Stimulated activated CD4-positive, alpha-beta T cell treated with anti-CD3 and anti-CD28 coated beads, Interleukin-12 subunit alpha, Interleukin-12 subunit beta, amount 100 ng/mL, for 48 hours (primary cell): Measurements from ENCODE around the gene RBM20.
A peak's percentile ranks its signal among the peaks of the same experiment; 100 is the strongest.
"Not testable (repeated sequence)": the region's sequence is repeated elsewhere in the genome, so short reads cannot be mapped to it uniquely, and the experiment has no call there.

Experiments
- DNase-seq, 3 donors: peaks; one replicate each; pipeline ENCODE4 v3.0.0-alpha.2; 2020; ENCODE audit warnings: low read depth in 2 of 3, low spot score in 1 of 3

RBM20 gene

DNA sequence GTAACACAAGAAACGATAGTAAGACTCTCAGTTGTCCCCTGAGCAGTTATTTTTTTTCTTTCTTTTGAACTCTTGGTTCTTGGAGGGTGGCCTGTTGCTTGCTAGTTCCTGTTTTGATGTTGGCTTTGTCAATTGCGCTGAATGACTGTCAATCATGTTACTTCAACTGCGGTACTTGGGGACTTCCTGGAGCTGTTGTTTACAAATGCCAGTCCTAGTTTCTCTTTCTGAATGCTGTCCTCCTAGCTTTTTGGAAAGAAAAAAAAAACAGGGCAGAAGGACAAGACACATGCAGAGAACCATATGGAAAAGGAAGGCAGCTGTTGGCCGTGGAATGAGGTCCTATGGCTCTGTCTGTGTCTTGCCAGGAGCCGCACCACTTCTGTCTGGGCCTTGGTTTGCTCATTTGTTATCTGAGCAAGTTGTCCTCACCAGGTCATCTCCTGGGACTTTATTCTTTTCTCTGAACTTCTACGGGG lies 220.6 kb downstream of the RBM20 start:
- no peak for DNase-seq

DNA sequence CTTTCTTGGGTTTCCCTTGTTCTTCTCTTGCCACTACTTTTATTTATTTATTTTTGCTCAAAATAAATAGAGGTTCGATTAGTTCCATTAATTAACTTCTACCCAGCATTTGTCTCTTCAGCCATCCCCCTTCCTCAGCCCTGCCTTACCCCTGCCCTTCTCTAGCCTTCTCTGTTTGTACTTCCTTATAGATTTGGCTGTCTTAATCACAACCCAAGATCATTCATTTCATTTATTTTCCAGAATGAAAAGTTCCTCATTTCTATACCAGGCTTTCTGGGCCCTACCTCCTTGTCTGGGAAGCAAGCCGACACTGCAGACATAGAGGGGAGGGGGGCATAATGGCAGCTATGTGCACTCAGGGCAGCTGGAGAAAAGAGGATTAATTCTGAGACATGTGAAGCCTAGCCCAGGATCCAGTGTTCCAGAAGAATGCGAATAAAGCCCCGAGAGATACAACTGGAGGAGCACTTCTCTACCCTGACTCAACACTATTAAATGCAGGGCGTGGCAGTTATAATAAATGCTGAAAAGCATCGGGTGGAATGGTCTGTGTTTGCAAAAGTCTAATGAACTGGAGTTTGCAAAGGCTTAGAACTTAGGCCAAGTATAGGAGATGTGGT lies 221.2 kb downstream of the RBM20 start:
- no peak for DNase-seq

DNA sequence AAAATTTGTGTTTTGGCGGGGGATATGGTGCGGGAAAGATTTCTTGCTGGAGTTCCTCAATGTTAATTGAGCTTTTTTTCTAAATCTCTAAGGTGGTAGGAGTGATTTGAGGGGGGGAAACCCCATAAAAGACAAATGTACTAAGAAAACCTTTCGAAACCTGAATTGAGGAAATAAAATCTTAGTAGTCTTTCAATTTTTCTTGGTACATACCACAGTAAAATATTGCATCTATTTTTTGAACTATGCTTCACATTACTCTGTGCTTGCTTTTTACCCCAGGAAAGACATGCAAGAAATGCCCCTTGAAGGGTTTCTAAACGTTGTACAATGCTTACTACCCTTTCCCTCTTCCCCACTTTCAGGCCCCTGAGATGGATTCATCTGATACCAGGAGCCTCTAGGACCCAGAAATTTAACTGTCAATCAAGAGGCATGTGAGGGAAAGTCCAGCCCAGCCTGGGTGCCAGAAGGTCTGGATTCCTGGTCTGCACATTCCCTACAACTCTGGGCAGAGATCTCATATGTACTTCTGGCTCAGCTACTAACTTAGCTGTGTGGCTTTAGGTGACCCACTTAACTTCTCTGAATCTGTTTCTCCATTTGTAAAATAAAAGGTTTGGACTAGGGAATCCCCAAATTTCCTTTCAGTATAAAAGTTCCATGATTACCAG lies 221.8 kb downstream of the RBM20 start:
- no peak for DNase-seq

DNA sequence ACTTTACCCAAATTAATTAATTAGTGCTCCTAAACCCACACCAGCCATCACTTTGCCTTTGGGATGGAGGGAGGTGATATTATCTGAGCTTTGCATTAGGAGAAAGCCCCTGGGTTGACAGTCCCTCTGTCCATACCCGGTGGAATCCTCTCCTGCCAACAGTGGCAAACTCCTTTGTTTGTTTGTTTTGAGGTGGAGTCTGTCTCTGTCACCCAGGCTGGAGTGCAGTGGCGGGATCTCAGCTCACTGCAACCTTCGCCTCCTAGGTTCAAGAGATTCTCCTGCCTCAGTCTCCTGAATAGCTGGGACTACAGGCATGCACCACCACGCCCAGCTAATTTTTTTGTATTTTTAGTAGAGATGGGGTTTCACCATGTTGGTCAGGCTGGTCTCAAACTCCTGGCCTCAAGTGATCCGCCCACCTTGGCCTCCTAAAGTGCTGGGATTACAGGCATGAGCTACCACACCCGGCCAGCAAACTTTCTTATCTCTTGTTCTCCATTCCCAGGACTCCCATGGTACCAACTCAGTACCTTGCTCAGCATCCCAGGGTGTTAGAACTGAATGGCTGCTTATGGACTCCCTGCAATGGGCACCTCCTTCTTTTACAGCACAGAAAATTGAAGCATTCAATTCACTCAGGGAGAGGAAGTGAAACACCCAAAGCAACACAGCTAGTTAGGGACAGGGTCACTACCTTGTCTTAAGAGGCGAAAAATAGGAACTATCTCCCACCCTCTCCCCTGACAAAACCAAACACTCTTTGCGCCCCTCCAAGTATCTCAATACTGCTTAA lies 223.1 kb downstream of the RBM20 start:
- DNase-seq, result not testable (repeated sequence)

DNA sequence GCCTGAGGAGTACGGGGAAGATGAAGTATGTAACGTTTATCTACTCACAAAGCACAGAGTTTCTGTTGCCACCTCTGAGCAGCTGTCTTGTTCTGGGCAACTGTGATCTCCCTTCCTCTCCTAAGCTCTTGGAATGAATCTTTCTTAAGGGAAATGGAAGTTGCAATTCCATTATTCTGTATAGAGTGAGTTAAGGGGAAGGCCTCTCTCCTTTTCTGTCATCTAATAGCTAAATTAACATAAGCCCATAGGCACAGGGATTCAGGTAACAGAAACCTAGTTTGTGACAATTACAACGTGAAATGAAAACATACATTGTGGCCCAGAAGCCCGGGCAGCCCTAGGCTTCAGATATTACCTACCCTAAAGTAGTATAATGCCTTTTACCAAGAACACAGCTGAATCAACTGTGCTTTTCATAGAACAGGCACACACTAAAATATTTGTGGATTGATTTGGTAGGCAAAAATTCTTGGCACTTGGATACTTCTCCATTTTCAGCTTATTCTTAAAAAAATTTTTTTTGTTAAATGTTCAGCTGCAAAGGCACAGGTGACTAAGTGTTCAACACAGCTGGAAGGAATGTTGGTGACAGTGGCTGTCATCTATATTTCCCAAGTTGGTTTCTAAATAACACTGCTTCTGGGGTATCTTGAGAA lies 223.8 kb downstream of the RBM20 start:
- DNase-seq, result no peak

DNA sequence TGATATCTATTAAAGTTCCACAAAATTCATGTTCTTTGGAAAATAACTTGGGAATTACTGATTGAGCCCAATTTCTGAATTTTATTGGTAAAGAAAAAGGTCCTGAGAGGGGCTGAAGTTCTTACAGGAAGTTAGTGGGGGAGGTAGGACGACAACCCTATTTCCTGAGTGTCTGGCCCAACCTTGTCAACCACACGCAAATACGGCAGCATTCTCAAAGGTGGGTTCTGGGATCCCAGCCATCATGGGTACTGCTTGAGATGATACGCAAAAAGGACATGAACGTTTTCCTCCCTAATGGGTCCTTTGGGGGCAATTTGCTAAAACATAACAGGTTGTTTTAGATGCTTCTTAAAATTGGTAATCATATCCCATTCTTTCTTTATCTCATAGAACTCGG lies 224.8 kb downstream of the RBM20 start:
- DNase-seq, result no peak

DNA sequence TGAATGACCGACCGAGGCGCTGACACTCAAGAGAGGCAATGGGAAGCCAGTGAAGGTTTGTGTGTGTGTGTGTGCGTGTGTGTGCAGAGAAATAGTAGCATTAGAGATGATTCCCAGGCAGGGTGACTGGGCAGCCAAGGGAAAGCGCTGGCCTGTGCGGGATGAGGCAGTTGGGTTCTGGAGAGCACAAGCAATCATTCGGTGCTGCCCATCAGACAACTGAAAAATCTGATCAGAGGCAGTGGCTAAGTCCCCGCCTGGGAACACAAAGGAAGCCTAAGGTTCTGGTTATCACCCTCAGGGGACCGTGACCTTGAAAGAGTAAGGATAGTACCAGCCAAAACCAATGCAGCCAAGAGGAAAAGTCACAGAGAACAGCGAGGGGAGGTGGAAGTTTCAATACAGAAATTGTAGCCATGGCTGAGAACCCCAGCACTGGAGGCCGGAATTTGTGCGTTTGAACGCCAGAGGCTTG lies 226.7 kb downstream of the RBM20 start:
- DNase-seq, result no peak

DNA sequence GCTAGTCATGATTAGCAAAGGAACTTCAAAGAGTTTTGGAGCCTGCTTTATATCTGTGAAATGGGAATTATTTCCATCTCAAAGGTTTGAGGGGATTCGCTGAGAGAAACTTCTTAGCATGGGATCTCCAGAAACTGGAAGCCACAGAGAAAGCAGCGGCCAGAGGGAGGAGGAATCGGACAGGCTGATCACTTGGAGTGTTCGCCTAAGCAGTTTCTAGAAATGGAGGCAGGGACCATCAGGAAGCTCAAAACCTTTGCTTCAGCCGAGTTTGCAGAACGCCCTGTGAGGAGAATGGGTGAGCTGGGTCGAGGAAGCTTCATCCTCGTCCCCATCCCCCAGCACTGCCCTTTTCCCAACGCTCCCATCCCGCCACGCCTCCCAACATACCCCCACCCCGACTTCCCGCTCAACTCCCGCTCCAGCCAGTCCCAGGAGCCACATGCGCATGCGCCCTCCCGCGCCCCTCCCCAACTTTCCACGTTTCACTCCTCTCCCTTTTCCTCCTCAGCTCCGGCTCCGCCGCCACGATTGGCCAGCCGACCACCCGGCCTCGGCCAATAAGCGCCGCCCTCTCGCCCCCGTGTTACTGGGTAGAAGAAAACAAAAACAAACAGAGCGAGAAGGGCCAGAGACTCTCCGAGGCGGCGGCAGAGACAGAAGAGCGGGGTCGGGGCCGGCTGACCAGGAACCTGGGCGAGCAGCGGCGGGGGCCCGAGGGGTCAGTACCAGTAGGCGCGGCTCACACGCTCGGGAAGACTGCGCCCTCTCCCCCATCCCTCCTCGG lies 227.4 kb downstream of the RBM20 start, which contains the start of gene PDCD4:
Gene PDCD4 (plus strand): TSS at position 631 of the 787 bp plus-strand sequence. CDS start 4,100 bp downstream, outside the sequence.
- DNase-seq, result peak; percentile 92 to 95 (median 93)

DNA sequence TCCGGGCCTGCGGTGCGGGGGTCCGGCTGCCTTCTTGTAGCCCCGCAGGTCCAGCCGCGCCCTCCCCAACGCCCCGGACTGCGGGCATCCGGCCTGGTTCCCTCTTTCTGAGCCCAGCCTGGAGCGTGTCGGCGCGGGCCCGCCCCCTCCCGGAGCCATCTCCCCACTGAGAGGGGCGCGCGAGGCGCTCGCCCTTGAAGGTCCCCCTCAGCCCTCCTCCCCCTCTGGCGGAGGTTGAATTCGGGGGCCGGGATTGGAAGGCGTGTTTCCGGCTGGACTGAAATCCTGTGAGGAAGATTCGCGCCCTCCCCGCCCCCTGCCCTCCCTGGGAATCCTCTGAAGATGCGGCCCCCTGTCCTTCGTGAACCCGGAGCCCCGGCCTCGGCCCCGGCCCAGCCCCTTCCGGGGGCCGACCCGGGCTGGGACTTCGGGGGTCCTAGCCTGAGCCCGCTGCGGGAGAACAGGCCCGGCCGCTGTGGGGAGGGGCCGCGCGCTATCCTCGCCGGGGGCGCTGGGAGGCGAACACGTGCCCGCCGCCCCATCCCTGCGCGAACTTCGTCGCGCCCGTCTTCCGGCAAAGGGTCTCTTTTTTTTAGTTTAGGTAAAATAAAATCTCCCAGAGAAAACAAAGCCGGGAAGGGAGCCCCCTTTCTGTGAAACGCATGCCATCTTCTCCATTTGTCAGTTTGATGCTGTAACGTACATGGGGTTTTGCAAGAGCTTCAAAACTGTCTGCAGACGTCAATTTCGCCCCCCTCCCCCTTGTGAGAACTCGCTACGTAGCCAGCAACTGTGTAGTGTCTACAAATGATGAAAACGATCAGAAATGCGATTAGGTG lies 228.2 kb downstream of the RBM20 start:
- DNase-seq, result peak; percentile 65 to 70 (median 66)

DNA sequence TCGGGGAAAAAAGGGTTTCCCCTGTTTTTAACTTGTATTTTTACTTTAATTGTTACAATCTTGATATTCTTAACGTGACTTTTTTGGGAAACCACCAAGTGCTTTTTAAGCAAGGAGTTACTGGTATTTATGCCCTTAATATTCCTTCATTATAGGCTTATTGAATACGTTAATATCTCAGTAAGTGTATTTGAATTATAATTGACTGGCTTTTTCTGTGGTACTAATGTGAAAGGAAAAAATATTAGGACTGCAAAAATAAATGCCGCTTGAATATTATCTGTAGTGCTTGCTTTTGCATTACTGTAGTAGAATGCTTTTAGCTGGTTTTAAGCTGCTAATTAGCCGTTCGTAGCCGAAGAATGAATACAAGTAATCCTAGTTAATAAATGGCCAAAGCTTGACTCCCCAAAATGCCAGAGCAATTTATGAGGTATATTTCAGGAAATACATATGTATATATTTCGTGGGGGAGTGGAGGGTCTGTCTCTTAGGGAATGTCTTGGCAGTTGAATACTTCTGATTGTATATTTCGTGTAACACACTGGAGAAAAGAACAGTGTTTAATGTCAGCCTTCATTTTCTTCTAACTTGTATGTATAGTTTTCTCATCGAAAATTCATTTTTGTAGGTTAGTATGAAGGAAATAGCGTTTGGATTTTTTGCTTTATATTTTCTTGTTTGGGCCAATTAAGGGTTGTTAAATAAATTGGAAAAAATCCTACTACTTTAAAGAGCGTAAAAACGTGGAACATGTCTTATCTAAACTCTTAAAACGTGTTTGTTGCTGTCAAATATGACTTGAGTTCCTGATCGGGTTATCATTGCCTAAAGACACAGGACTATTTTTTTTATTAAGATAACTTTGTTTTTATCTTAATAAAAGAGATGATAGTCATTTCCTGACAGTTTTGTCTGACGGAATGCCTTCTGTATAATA lies 229.1 kb downstream of the RBM20 start:
- DNase-seq, result no peak

DNA sequence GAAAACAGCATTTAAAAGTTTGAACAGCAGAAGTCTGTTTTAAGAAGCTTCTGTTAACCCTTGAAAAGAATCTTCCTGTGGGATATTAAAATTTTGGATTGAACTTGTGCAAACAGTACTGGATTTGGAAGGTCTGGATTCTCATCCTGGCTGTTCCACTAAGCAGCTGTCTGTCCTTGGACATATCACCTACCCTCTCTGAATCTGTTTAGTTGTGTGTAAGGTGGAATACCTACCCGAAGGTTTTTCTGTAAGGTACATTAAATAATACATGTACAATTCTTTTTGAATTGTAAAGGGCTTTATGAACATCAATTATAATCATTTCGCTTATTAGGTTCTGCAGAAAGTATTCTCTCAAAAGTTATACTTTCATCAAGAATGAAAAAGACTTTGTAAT lies 229.8 kb downstream of the RBM20 start:
- DNase-seq, result no peak

DNA sequence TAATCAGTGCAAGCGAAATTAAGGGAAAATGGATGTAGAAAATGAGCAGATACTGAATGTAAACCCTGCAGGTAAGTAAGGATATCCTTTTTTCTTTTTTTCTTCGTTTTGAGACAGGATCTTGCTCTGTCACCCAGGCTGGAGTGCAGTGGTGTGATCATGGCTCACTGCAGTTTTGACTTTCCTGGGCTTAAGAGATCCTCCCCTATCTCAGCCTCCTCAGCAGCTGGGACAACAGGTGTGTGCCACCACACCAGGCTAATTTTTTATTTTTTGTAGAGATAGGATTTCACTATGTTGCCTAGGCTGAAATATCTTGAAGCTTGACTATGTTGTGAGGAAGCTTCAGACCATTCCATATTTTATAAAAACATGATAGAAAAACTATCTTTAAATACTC lies 231.9 kb downstream of the RBM20 start:
- DNase-seq, result no peak

DNA sequence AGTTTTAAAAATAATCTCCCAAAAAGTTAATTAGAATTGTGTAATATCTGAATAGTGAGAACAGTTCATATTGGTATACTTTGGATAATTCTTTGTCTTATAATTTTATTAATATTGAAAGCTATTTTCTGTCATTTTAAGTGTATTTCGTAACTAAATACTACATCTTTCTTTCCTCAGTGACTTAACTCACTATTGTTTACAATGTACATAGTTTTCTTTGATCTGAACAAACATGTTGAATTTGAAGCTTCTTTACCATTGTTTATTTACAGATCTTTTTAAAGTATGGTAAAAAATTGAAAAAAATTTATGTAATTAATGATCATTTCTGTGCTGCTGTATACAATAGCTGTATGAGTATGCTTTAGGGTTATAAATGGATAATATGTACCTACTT lies 232.7 kb downstream of the RBM20 start:
- DNase-seq, result no peak

DNA sequence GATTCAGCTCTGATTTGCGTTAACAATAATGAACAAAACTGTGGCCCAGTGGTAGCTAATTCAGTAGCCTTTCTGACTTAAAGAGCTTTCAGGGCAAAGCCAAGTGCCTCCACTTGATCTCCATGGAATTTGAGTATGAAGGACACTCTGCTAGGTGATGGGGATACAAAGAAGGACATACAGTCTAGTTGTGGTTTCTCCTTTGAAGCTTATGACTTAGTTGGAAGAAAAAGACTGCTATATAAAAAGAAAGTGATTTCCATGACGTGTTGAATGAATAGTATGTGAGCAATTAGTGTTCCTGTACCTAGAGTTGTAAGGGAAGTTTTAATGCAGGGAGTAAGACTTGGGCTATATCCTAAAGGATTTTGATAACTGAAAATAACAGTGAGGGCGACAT lies 235.9 kb downstream of the RBM20 start:
- no peak for DNase-seq

DNA sequence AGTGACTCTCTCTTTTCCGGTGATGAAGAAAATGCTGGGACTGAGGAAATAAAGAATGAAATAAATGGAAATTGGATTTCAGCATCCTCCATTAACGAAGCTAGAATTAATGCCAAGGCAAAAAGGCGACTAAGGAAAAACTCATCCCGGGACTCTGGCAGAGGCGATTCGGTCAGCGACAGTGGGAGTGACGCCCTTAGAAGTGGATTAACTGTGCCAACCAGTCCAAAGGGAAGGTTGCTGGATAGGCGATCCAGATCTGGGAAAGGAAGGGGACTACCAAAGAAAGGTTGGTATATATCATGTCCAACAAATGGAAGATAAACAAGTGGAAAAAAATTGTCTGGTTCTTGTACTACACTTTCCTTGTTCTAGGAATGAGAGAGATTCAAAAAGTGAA lies 237.1 kb downstream of the RBM20 start:
- no peak for DNase-seq

DNA sequence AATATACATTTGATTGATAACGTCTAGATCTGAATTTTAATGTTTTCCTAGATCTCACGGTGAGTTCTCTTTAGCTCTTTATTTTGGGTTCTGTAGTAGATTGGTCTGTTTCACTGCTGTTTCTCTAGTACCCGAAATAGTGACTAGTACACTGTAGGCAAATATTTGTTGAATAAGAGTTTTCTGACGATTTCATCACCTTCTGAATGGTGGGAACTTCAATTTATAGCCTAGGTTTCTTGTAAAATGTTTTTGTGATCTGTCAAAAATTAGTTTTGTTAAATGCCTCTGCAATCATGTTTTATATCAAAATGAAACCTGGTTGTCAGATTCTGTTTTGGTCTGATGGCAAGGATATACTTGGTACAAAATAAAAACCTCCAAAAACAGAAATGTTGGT lies 237.8 kb downstream of the RBM20 start:
- no peak for DNase-seq

DNA sequence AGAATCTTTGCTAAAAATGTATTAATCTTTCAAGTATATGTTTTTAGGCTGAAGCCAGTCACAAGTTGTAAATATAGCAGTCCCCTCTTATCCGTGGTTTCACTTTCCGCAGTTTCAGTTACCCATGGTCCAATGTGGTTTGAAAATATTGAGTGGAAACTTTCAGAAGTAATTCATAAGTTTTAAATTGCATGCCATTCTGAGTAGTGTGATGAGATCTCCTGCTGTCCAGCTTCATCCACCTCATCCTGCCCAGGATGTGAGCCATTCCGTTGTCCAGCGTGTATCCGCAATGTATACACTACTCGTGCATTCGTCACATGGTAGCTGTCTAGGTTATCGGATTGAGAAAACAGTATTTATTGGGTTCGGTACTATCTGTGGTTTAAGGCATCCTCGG lies 239.8 kb downstream of the RBM20 start:
- DNase-seq, result no peak

DNA sequence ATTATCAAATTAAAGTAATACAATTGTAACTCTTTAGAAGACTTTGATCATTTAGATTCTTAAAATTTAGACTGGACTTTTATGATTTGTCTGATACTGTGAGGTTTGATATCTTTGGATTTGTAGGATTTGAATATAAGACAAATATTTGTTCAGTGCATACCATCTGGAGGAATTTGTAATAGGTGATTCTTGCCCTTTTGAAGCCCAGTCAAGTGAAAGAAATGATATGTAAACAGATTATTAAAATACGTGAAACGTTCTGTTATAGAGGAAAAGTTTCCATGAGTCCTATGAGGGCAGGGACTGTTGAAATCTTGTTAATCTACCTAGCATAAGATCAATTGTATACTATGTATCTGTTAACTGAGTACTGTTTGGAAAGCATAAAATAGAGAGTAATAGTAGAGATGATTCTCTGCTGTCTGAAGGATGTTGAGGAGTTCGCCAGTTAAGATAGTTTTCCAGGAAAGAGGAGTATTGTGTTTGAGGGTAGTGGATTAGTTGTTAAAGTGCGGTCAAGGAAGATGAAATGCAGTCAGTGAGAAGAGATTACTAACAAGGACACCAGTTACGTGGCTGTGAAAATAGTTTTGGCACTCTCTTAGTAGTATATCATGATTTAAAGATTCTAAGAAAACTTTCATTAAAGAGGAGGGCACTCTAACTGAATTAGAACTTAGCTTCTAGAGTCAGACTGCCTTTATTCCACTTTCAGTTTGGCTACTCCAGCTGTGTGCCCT lies 242.0 kb downstream of the RBM20 start:
- no peak for DNase-seq
